ENCODE results near the gene STK17B. TPM values are rescaled to one million over a fixed set of nuclear protein-coding genes. Genes with fewer than 3 reads are reported as not detected.

STK17B gene
- total RNA-seq, 1 experiment from 2014 or later: 16.9 TPM

DNA sequence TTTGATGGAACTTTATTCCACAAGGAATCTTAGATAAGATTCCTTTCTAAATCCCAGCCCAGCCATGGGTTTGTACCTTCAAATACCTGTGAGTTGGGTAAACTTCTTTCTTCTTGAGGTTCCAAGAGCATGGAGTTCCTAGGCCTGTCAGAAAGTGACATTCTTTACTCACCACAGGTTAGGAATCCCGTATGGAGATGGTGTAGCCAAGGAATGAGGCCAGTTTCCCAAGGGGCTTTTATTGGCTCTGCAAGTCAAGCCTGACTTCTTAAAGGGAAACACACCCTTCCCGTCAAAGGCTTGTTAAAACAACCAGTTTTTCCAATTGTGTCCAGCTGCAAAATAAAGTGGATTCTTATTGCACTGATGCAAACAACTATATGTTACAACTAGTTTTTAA is 45.8 kb downstream of the STK17B start:
- ChIA-PET CTCF (no interaction called here), POLR2A (interaction anchor here (0.7 kb wide), 1 partner anchor 10 kb away, joined by 5 read pairs; no protein-coding TSS in a partner anchor), RAD21 (ENCODE audit: low non-redundant PET in 1 of 2, low total read pairs in 2 of 2, uncharacterized antibody in 2 of 2, unreplicated experiment in 2 of 2) (no interaction called here)
- BruUV-seq (replicated peaks): no TSS peak
- no peaks in the 10 kb centered on the region for H3K4me1 ChIP-seq (ENCODE audit: control insufficient read depth in 1 of 2, insufficient read depth in 2 of 2, low read length in 2 of 2)
- no peak overlapping the region for H3K27ac ChIP-seq (ENCODE audit: low read depth, low read length)
- no peak for TF ChIP-seq EZH2 (IDR thresholded peaks at IDR 0.05)
- no peak for TF ChIP-seq EZH2phosphoT487 (IDR thresholded peaks at IDR 0.05; ENCODE audit: borderline replicate concordance)
- no peak for TF ChIP-seq CBX3 (IDR thresholded peaks at IDR 0.05; ENCODE audit: low read depth)
- no peak for TF ChIP-seq JUND (IDR thresholded peaks at IDR 0.05)
- no peak for TF ChIP-seq SP1 (IDR thresholded peaks at IDR 0.05; ENCODE audit: low read depth)
- TF ChIP-seq, protein P1, sequence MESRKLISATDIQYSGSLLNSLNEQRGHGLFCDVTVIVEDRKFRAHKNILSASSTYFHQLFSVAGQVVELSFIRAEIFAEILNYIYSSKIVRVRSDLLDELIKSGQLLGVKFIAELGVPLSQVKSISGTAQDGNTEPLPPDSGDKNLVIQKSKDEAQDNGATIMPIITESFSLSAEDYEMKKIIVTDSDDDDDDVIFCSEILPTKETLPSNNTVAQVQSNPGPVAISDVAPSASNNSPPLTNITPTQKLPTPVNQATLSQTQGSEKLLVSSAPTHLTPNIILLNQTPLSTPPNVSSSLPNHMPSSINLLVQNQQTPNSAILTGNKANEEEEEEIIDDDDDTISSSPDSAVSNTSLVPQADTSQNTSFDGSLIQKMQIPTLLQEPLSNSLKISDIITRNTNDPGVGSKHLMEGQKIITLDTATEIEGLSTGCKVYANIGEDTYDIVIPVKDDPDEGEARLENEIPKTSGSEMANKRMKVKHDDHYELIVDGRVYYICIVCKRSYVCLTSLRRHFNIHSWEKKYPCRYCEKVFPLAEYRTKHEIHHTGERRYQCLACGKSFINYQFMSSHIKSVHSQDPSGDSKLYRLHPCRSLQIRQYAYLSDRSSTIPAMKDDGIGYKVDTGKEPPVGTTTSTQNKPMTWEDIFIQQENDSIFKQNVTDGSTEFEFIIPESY (IDR thresholded peaks at IDR 0.05; ENCODE audit: extremely low read depth, insufficient replicate concordance, low read length): no peak
- no peak for TF ChIP-seq EGR1 (IDR thresholded peaks at IDR 0.05; ENCODE audit: low read depth)
- no peak for TF ChIP-seq SIN3A (IDR thresholded peaks at IDR 0.05; ENCODE audit: low read depth)
- TF ChIP-seq RAD21 (IDR thresholded peaks at IDR 0.05; ENCODE audit: low read depth): no peak
- TF ChIP-seq, protein P2, sequence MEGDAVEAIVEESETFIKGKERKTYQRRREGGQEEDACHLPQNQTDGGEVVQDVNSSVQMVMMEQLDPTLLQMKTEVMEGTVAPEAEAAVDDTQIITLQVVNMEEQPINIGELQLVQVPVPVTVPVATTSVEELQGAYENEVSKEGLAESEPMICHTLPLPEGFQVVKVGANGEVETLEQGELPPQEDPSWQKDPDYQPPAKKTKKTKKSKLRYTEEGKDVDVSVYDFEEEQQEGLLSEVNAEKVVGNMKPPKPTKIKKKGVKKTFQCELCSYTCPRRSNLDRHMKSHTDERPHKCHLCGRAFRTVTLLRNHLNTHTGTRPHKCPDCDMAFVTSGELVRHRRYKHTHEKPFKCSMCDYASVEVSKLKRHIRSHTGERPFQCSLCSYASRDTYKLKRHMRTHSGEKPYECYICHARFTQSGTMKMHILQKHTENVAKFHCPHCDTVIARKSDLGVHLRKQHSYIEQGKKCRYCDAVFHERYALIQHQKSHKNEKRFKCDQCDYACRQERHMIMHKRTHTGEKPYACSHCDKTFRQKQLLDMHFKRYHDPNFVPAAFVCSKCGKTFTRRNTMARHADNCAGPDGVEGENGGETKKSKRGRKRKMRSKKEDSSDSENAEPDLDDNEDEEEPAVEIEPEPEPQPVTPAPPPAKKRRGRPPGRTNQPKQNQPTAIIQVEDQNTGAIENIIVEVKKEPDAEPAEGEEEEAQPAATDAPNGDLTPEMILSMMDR (IDR thresholded peaks at IDR 0.05 in 2 of 3, conservative IDR thresholded peaks at IDR 0.05 in 1 of 3; ENCODE audit: borderline replicate concordance in 1 of 3, insufficient read depth in 1 of 3, low read depth in 2 of 3, low read length in 2 of 3): no peak
- TF ChIP-seq CEBPB (IDR thresholded peaks at IDR 0.05; ENCODE audit: low read depth): no peak
- TF ChIP-seq SRF (IDR thresholded peaks at IDR 0.05; ENCODE audit: low read depth): no peak
- TF ChIP-seq TCF7L2 (IDR thresholded peaks at IDR 0.05; ENCODE audit: borderline replicate concordance, extremely low read depth, insufficient read depth, insufficient read length): no peak
- no peak for TF ChIP-seq FOSL1 (IDR thresholded peaks at IDR 0.05; ENCODE audit: low read depth)
- TF ChIP-seq ELF1 (IDR thresholded peaks at IDR 0.05; ENCODE audit: borderline replicate concordance, low read depth): no peak
- no peak for TF ChIP-seq POLR2AphosphoS5 (IDR thresholded peaks at IDR 0.05; ENCODE audit: low read depth, low read length)
- TF ChIP-seq, protein P3, sequence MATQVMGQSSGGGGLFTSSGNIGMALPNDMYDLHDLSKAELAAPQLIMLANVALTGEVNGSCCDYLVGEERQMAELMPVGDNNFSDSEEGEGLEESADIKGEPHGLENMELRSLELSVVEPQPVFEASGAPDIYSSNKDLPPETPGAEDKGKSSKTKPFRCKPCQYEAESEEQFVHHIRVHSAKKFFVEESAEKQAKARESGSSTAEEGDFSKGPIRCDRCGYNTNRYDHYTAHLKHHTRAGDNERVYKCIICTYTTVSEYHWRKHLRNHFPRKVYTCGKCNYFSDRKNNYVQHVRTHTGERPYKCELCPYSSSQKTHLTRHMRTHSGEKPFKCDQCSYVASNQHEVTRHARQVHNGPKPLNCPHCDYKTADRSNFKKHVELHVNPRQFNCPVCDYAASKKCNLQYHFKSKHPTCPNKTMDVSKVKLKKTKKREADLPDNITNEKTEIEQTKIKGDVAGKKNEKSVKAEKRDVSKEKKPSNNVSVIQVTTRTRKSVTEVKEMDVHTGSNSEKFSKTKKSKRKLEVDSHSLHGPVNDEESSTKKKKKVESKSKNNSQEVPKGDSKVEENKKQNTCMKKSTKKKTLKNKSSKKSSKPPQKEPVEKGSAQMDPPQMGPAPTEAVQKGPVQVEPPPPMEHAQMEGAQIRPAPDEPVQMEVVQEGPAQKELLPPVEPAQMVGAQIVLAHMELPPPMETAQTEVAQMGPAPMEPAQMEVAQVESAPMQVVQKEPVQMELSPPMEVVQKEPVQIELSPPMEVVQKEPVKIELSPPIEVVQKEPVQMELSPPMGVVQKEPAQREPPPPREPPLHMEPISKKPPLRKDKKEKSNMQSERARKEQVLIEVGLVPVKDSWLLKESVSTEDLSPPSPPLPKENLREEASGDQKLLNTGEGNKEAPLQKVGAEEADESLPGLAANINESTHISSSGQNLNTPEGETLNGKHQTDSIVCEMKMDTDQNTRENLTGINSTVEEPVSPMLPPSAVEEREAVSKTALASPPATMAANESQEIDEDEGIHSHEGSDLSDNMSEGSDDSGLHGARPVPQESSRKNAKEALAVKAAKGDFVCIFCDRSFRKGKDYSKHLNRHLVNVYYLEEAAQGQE (IDR thresholded peaks at IDR 0.05; ENCODE audit: low read depth): no peak
- no peak for TF ChIP-seq ZFX (IDR thresholded peaks at IDR 0.05)
- no peak for TF ChIP-seq ZNF274 (IDR thresholded peaks at IDR 0.05; ENCODE audit: low read depth, low read length)
- TF ChIP-seq, protein P4, sequence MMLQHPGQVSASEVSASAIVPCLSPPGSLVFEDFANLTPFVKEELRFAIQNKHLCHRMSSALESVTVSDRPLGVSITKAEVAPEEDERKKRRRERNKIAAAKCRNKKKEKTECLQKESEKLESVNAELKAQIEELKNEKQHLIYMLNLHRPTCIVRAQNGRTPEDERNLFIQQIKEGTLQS (IDR thresholded peaks at IDR 0.05): no peak
- H3K4me2 ChIP-seq (ENCODE audit: low read length): no peak overlapping the region
- no peak overlapping the region for H3K4me3 ChIP-seq (replicated peaks in 1 of 2; ENCODE audit: low read depth in 1 of 2, low read length in 2 of 2)
- no peaks in the 10 kb centered on the region for H4K20me1 ChIP-seq (ENCODE audit: insufficient read depth)
- H3K9ac ChIP-seq (ENCODE audit: low read length): no peak overlapping the region
- DNase-seq (ENCODE audit: low read depth, low spot score) (no peak), ATAC-seq (no peak)
- no peaks in the 10 kb centered on the region for H3K27me3 ChIP-seq (ENCODE audit: insufficient read depth, low read length)
- no peaks in the 10 kb centered on the region for H3K36me3 ChIP-seq (ENCODE audit: control insufficient read depth in 1 of 2, insufficient read depth in 2 of 2, low read length in 2 of 2)
- intact Hi-C loops (cut with micrococcal nuclease): no loop called here
- no peaks in the 10 kb centered on the region for H3K9me3 ChIP-seq (ENCODE audit: control insufficient read depth in 1 of 2, insufficient read depth in 1 of 2, low read depth in 1 of 2, low read length in 2 of 2)
- H3K79me2 ChIP-seq (ENCODE audit: insufficient read depth, low read length): no peaks in the 10 kb centered on the region
- no peaks in the 10 kb centered on the region for H3K9me2 ChIP-seq (ENCODE audit: insufficient read depth)
- no peak overlapping the region for H2AFZ ChIP-seq (ENCODE audit: low read depth, low read length, poor library complexity, severe bottlenecking)

Data from HCT116 (cell line).